HG03064 (cell line): ENCODE measurements around the gene OR13J1.

Source experiments
- ATAC-seq: cut with Tn5 transposase; IDR thresholded peaks from one replicate; pipeline ENCODE4 v1.9.1; 2021; ENCODE audit warnings: low read depth; ENCODE audit not compliant: unreplicated experiment

The OR13J1 gene

DNA sequence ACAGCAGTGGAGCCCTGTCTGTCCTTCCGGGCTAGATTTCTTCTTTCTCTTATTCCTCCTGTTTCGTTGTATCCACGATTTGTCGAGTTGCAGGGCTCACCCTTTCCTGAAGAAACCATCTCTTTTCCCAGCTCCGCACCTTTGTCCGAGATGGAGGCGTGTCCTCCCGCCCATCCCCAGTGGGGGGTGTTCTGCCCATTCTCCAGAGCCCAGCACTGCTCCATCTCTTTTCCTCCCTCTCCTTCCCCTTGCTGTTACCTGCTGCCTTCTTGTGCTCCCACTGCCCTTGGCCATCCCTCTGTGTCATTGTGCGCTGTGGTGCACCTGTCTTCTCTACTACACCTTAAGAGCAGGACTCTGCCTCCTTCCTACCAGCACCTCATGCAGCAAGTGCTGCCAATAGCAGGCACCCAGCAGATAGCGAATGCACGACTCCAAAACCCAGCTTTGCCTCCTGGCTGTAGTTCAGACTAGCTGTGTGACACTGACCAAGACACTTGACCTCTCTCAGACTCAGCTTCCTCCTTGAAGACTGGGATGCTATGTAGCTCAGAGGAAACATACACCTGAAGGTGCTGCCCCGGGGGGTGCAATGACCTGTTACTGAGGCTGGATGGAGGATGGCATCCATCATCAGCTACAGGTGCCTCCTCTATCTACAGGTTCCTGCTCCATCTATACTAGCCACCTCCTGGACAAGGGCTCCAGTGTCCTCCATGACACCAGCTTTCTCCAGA lies 8.9 kb downstream of the OR13J1 start:
- ATAC-seq = no peak

DNA sequence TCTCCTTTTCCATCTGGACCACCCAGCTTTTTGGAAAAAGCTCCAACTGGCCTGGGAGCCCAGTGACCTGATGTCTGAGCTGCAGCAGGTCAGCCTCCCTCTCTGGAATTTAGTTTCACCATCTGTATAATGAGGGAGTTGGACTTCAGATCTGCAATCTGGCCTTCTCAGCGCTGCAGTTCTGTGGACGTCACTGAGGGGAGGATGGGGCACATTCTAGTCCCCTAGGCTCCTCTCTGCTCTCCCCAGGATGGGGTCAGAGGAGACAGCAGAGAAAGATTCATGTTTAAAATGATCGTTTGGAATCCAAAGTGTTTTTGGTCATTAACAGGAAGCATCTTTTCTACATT lies 10.2 kb downstream of the OR13J1 start:
- ATAC-seq = no peak

DNA sequence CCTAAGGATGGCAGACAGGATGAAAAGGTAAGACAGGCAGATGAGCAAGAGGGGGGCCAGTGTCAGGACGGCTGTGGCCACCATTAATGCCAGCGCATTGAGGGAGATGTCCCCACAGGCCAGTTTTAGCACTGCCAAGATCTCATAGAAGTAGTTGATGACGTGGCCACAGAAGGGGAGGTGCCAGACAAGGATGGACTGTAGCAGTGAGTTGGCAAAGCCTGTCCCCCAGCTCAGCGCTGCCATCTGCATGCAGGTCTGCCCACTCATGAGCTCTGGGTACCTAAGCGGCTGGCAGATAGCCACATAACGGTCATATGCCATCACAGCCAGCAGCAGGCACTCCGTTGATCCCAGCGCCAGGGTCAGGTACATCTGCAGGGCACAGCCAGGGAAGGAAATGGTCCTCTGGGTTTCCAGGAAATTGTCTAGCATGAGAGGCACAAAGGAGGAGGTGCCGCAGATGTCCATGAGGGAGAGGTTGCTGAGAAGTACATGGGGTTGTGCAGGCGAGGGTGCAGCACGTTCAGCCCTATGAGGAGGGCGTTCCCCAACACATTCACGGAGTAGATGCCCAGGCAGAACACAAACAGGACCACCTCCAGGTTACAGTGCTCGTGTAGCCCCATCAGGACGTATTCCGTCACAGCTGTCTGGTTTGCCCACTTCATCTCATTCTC lies 10.8 kb downstream of the OR13J1 start:
- no peak for ATAC-seq

DNA sequence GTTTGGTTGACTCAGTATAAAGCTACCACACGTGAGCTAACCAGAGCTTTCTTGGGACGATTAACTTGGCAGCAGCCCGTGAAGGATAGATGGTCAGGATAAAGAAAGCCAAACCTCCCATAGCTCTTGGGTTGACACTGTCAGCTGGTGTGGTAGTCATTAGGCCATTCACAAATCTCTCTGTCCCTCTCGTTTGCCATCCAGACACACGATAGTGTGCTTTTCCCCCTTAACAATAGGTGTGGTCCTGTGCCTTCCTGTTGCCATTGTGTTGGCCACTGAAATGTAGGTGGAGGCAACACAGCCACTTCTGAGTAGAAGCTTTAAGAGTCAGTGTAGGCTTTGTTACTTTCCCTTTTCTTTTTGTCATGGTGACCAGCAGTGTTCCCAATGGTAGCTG lies 11.7 kb downstream of the OR13J1 start:
- ATAC-seq = no peak

GRCh38 chr9:35856882-35857281 lies 13.3 kb downstream of the OR13J1 start:
- no peak for ATAC-seq

DNA sequence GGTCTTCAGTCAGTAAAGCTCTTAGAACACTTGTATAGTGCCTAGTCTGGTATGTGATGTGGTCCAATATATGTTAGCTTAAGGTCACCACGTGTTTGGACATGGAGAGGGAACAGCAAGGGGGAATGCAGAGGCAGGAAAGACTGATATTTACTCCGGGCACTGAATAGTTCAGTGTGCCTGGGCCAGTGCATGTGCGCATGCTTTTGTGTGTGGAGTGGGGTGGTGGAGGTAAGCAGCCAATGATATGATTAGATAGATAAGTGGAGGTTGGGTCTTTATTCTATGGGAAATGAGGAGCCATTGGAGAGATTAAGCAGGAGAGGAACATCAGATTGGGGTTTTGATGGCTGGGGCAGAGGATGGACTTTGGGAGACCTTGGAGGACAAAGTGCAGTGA lies 14.0 kb downstream of the OR13J1 start:
- ATAC-seq = no peak

- ATAC-seq = no peak
Observed at GRCh38 chr9:35854091-35854762, 16.0 kb downstream of the OR13J1 start.

GRCh38 chr9:35852876-35853865 lies 17.0 kb downstream of the OR13J1 start:
- no peak for ATAC-seq

GRCh38 chr9:35852267-35852815 lies 17.9 kb downstream of the OR13J1 start:
- no peak for ATAC-seq

- ATAC-seq = peak; percentile 77
Observed at GRCh38 chr9:35847792-35848572, 22.2 kb downstream of the OR13J1 start.

DNA sequence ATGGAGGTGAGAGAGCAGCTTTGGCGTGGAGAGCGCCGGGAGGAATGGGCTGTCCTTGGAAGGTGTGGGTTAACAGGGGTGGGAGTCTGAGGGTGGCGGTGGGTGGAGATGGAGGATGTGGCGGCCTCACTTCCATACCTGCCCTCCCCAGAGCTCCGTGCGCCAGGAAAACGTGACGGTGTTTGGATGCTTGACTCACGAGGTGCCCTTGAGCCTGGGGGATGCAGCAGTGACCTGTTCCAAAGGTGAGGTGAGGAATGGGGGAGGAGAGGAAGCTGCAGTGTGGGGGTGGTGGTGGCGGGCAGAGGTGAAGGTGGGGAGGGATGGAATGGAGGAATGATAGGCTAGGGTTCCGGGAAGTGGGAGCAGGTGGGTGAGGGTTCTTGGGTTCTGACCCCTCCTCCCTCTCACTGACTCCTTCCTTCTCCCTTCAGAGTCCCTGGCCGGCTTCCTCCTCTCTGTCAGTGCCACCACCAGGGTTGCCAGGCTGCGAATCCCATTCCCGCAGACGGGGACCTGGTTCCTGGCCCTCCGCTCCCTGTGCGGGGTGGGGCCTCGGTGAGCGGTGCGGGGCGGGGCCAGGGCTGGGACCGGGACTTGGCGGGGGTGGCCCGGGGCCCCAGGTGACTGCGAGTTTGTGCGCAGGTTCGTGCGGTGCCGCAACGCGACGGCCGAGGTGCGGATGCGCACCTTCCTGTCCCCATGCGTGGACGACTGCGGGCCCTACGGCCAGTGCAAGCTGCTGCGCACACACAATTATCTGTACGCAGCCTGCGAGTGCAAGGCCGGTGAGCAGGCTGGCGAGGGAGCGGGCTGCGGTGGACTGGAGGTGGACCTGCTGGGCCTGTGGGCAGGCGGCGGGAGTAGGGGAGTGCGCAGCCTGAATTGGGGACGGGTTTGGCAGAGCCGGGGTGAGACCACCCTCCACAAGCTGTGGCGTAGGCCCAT lies 24.1 kb downstream of the OR13J1 start:
- ATAC-seq = no peak

GRCh38 chr9:35844628-35845270 lies 25.5 kb downstream of the OR13J1 start:
- ATAC-seq = no peak

DNA sequence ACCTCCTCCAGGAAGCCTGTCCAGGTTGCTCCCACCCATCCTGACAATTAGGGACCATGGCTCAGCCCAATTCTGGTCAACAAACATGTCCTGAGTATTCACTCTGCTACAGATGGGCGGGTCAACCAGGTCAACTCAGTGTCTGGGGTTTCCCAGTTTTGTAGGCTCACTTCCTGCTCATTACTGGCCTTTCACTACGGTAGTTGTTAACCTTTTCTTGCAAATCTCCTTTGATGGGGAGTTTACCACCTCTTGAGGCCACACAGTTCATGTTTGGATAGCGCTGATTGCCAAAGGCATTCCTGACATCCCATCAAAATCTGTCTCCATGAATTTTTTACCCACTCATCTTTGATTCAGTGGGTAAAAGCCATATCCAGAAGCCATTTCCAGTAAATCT lies 27.4 kb downstream of the OR13J1 start:
- no peak for ATAC-seq

DNA sequence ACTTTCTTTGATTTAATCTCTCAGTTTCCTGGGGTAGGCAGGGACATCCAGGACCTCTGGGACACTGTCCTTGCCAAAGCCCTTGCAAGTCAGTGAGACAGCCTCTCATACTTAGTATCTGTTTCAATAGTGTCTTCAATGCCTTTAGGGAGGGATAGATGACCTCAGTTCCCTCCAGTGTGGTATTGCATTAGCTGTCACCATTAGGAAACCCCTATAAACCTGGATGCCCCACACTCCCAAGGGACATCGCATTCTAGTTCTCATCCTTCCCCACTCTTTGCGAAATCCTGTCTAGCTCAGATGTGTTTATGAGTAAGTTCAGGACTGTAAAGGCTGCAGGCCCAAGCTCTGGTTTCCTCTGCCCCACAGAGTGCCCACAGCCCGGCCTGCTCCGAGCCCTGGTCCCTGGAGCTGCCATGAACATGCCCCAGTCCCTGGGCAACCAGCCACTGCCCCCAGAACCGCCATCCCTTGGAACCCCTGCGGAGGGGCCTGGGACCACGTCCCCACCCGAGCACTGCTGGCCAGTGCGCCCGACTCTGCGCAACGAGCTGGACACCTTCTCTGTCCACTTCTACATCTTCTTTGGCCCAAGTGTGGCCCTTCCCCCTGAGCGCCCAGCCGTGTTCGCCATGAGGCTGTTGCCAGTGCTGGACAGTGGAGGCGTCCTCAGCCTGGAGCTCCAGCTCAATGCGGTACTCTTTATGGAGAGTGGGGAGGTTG lies 28.0 kb downstream of the OR13J1 start:
- no peak for ATAC-seq

- no peak for ATAC-seq
Observed at GRCh38 chr9:35841645-35841900, 28.6 kb downstream of the OR13J1 start.

- ATAC-seq = no peak
Observed at GRCh38 chr9:35840881-35841644, 29.1 kb downstream of the OR13J1 start.

DNA sequence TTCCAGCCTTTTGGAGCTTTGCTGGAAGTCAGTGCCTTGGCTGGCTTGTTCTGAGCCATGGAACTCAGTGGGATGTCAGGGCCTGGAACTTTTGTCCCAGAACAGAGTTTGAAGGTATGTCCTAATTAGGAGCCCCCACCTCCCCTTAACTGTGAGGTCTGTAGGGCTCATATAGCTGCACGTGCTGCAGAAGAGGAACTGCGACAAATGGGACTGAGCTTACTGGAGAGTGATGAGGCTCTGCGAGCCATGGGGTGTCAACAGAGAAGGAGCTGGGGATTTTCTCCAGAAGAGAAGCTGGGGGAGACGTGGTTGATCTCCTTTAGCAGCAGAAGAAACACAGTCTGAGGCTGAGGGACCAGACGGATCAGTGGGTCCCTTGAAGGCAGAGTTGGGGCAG lies 30.3 kb downstream of the OR13J1 start:
- no peak for ATAC-seq
